Esophagus squamous epithelium (tissue), 4 donors: ENCODE data around the gene SIK3.

Experiments
- POLR2A ChIP-seq, 4 donors: fragments of 450-650 bp; IDR thresholded peaks; one replicate each; pipeline ENCODE4 v1.6.1; 2017; ENCODE audit warnings: antibody characterized with exemption in 4 of 4, mild to moderate bottlenecking in 4 of 4, moderate library complexity in 3 of 4
- TF ChIP-seq, protein P1 (sequence below), 6 experiments: fragments of 450-650 bp in 4 of 6; fragments of 200-600 bp in 2 of 6; sonication (generic) in 2 of 6; IDR thresholded peaks; one replicate each; pipeline ENCODE4 v1.5.1; 2016 to 2019; ENCODE audit warnings: antibody characterized with exemption in 6 of 6, mild to moderate bottlenecking in 4 of 6, moderate library complexity in 4 of 6

- TF ChIP-seq, protein P1, sequence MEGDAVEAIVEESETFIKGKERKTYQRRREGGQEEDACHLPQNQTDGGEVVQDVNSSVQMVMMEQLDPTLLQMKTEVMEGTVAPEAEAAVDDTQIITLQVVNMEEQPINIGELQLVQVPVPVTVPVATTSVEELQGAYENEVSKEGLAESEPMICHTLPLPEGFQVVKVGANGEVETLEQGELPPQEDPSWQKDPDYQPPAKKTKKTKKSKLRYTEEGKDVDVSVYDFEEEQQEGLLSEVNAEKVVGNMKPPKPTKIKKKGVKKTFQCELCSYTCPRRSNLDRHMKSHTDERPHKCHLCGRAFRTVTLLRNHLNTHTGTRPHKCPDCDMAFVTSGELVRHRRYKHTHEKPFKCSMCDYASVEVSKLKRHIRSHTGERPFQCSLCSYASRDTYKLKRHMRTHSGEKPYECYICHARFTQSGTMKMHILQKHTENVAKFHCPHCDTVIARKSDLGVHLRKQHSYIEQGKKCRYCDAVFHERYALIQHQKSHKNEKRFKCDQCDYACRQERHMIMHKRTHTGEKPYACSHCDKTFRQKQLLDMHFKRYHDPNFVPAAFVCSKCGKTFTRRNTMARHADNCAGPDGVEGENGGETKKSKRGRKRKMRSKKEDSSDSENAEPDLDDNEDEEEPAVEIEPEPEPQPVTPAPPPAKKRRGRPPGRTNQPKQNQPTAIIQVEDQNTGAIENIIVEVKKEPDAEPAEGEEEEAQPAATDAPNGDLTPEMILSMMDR (IDR thresholded peaks at IDR 0.05) = no peak
- TF ChIP-seq POLR2A (IDR thresholded peaks at IDR 0.05) = no peak
These were observed 109.0 kb downstream of the SIK3 start for GRCh38 chr11:116989184-116989583.
